Stimulated activated CD4-positive, alpha-beta T cell treated with anti-CD3 and anti-CD28 coated beads, Interleukin-2, amount 100 ng/mL, for 4 hours (primary cell): ENCODE results near the gene CADPS2.

Experiments used
- DNase-seq: peaks from one replicate; pipeline ENCODE4 v3.0.0-alpha.2; 2020; ENCODE audit warnings: low read depth

CADPS2 gene

GRCh38 chr7:122364761-122365280, 521.4 kb downstream of the CADPS2 start:
- DNase-seq, result no peak

DNA sequence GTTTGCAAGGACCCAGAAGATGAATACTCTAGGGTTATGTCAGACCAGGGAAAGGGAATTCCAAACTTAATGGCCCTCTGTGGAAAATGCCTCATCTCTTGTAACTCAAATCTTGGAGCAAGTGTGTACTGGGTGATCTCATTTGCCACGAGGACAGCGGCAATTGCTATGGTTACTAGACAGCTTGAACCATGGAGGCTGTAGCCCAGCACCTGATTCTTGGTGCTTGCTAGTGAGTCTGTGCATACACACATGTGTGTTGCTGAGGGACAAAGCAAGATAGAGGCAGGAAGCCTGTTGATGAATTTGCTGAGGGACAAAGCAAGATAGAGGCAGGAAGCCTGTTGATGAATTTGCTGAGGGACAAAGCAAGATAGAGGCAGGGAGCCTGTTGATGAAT, 523.1 kb downstream of the CADPS2 start:
- DNase-seq, result no peak

DNA sequence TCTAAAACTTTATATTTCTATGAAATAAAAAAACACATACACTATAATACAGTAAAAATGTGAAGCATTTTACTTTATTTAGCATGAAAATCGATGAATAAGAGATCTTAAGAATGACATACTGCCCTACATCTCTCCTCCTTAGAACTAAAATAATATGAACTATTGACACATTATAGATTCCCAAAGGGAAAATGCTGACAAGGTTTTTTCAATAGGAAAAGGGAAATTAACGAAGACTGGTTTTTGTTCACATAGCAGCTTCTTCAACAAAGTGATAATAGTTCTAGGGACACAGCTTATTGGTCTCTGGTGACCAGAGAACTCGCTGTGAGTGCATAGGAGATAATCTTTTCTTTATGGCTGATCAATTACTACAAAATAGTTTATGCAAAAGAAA, 523.8 kb downstream of the CADPS2 start:
- DNase-seq, result no peak

- DNase-seq, result no peak
These were observed 531.6 kb downstream of the CADPS2 start for GRCh38 chr7:122354656-122355055.

DNA sequence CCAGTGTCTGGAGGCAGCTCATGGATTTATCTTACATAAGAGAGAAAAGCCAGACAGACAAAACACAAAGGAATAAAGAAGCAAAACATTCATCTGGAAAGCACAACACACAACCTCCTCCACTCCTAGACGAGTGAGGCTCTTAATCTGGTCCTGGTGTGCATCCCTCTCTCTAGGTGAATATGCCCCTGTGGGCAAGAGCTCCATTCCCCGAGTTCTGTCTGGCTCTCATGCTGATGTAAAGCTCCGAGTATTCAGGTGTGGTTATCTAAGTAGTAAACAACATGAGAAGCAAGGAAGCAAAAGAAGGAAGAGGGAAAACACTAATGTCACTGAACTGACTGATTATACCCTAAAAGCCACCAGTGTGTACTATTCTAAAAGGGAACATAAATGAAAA, 533.8 kb downstream of the CADPS2 start:
- DNase-seq, result no peak

GRCh38 chr7:122350701-122351100, 535.6 kb downstream of the CADPS2 start:
- no peak for DNase-seq

- DNase-seq, result no peak
These were observed 542.0 kb downstream of the CADPS2 start for GRCh38 chr7:122344303-122344620.

GRCh38 chr7:122343601-122344302, 542.5 kb downstream of the CADPS2 start:
- no peak for DNase-seq

GRCh38 chr7:122340427-122340826, 545.8 kb downstream of the CADPS2 start:
- no peak for DNase-seq

GRCh38 chr7:122339145-122339904, 546.9 kb downstream of the CADPS2 start:
- no peak for DNase-seq

DNA sequence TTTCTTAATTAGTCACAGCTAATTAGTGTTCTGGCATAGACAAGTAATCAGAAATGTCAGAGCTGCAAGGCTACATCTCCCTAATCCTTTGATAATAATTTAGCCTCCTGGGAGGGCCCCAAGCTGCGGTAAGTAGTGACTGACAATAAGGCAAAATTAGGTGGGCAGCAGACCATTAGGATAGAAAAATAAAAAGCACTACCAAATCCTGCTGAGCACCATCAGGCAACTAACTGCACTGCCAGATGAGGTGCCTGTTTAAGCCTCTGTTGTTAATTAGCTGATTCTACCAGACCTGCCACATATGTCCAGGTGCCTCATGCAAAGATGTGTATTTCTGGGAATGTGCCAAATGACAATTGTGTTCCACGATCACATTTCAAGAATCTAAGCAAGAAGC, 549.2 kb downstream of the CADPS2 start:
- no peak for DNase-seq

DNA sequence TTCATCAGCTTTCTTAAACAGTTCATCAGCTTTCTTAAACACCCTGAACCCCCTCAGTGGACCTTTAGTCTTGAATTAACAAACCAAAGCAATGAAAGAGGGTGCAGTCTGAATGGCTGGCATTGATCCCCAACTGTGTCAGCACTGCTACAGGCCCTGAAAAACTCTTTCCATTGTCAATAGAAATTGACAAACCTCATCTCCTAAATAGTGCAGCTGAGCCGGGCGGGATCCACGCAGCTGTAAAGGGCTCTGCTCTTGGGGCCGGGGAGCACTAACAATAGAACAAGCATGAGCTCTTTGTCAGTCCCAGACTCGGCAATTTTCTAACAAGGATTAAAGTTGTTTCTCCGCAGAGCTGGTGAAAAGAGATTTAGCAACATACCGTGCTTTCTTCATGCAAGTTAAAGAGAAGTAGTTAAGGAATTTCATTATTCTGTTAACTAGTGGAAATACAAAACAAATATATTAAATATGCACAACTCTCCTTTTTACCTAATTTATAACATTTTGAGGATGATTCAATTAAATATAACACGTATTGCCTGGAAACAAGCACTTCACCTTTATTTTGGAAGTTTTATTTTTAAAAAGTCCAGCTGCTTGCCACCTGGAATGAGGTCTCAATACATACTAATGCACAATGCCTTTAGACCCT, 557.0 kb downstream of the CADPS2 start:
- DNase-seq, result no peak

DNA sequence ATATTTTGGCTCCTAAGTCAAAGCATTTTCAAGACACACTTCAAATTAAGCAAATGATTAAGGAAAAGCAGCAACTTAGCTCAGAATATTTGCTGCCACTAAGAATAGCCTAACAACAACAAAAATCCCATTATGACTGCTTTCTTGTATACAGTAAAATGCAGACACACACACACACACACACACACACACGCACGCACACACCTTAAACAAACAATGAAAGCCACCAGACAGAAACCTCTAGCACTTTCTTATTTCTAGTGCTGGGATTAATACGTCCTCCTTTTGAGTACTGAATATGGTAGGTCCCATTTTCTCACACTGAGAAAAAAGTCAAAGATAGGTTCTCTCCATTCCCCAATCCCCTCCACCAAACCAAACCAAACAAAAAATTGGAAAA, 558.3 kb downstream of the CADPS2 start:
- DNase-seq, result no peak

DNA sequence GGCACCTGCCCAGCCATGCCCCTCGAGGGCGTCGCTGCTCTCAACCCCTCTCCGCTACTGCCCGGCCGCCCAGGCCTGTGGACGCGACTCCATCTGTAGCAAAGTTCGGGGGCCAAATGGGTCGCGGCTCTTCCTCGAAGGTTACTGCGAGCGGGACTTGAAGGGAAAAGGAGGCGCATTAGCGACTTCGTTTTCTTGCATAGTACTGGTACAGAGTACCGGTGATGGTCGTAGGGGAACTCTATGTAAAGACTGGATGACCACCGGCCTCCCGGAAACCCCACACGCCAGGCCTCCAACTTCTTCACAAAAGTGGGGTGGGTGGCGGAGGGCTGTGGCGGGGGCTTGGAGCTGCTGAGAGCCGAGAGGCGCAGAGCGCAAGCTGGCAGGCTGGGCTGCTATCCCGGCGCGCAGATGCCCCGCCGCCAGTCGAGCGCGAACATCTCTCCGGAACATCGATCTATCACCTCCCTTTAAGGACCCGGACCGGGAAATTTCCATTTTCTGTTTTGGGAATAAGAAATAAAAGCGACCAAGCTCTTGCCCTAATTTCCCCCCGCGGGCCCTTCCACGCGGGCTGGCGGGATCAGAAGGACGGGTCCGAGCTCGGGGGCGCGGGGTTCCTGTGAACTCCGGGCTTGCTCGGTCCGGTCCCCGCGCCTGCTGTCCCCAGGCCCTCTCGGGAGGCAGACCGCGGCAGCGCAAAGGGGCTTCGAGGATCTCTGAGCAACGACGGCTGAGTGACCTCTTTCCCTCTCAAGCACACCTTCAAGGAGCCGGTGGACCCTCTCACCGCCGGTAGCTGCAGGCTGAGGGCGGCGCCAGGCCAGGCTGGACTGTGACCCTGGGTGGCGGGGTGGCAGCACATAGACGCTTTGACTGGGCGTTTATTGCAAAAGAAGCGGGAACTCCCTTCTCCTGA, 569.5 kb downstream of the CADPS2 start:
- no peak for DNase-seq

GRCh38 chr7:122315507-122316466, 570.5 kb downstream of the CADPS2 start:
- DNase-seq, result no peak

GRCh38 chr7:122314284-122314683, 572.0 kb downstream of the CADPS2 start:
- DNase-seq, result no peak

DNA sequence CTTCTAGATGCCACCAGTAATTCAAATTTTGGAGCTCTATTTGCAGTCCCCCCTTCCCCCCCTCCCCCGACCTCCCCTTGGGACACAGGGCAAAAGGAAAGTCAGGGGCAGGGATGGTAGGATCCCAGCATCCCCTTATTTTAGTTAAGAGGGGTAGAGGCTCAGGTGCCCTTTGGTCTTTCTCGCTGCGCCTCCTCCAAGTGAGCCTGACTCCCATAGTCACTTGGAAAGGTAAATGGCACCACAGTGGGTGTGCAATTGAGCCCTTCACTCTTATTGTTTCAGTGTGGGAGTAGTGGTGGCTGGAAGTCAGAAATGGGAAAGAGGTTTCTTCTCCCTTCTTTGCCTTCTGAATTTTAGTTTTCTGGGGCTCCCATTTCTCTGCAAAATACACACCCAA, 573.5 kb downstream of the CADPS2 start:
- no peak for DNase-seq

DNA sequence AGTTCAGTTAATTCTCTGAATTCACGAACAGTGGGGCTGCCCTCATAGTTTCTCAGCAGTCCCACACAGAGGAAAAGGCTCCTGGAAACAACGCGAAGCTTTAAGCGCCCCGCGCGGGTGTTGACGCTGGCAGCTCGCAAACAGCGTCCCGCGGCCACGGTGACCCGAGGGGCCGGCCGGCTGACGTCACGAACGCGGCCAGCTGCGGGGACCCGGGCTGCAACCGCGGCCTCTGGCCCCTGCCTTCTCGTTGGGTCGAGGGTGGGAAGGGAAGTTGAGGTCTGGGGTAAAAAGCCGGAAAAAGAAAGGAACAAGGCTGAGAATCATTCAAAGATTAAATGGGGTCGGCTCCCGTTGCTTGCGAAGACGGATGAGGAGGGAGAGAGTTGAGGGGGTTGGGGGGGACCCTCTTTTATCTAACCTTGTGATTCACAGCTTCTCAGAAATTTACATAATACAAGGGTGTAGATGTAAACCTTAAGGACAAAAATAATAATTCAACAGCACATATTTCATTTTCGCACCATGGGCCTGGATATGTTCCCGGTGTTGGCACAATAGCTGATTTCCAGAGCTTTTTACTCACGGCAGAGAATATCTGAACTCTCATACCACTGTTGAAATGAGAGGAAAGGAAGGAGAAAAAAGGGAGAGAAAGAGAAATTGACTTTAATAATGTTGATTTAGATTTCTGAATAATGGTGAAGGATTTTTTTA, 574.4 kb downstream of the CADPS2 start:
- no peak for DNase-seq

GRCh38 chr7:122311050-122311700, 575.1 kb downstream of the CADPS2 start:
- no peak for DNase-seq
